WTC11 (cell line): Measurements from ENCODE around the gene COQ9. TPM values are rescaled to one million over a fixed set of nuclear protein-coding genes. Genes with fewer than 3 reads are reported as not detected.

Experiments
- ATAC-seq: fragments of 200-7000 bp; cut with Tn5 transposase; 2 replicates; pipeline ENCODE4 v1.10.0; 2021; ENCODE audit warnings: mild to moderate bottlenecking, moderate library complexity
- CTCF ChIA-PET: fragments of 300-600 bp; sonication (Branson Sonifier 250); formaldehyde crosslinking; loops from one replicate; lab custom pipeline; 2021; ENCODE audit warnings: antibody characterized with exemption; lab: Charles Lee
- POLR2A ChIA-PET: fragments of 350-600 bp; sonication (Branson Sonifier 250); formaldehyde crosslinking; loops from one replicate; lab custom pipeline; 2021; ENCODE audit warnings: antibody characterized with exemption; lab: Charles Lee
- DNase-seq: peaks from one replicate; pipeline ENCODE4 v3.0.0; 2021; ENCODE audit warnings: low spot score
- H3K27ac Mint-ChIP-seq: 2 replicates; pipeline ENCODE4 v1.8.0; 2021; ENCODE audit warnings: mixed read lengths
- H3K27me3 Mint-ChIP-seq: 2 replicates; pipeline ENCODE4 v1.8.0; 2021; ENCODE audit warnings: low read depth, mild to moderate bottlenecking, moderate library complexity, mixed read lengths
- H3K36me3 Mint-ChIP-seq: 2 replicates; pipeline ENCODE4 v1.8.0; 2021; ENCODE audit warnings: mixed read lengths
- H3K4me1 Mint-ChIP-seq: 2 replicates; pipeline ENCODE4 v1.8.0; 2022; ENCODE audit warnings: mixed read lengths
- H3K4me3 Mint-ChIP-seq: 2 replicates; pipeline ENCODE4 v1.8.0; 2021; ENCODE audit warnings: mild to moderate bottlenecking, moderate library complexity, mixed read lengths
- H3K9me3 Mint-ChIP-seq: 2 replicates; pipeline ENCODE4 v1.8.0; 2021; ENCODE audit warnings: mixed read lengths
- ATF1 ChIP-seq: sonication (generic); formaldehyde crosslinking; IDR thresholded peaks from 2 replicates; pipeline ENCODE4 v1.8.1; 2023; ENCODE audit warnings: mild to moderate bottlenecking, moderate library complexity, missing genetic modification reagents
- ETV6 ChIP-seq: sonication (generic); formaldehyde crosslinking; IDR thresholded peaks from 2 replicates; pipeline ENCODE4 v1.8.1; 2022; ENCODE audit warnings: mild to moderate bottlenecking, missing genetic modification reagents
- GABPB1 ChIP-seq: sonication (generic); formaldehyde crosslinking; IDR thresholded peaks from 2 replicates; pipeline ENCODE4 v1.8.1; 2023; ENCODE audit warnings: mild to moderate bottlenecking, missing genetic modification reagents
- IRF1 ChIP-seq: sonication (generic); formaldehyde crosslinking; IDR thresholded peaks from 2 replicates; pipeline ENCODE4 v1.8.0; 2023; ENCODE audit warnings: missing genetic modification reagents
- IRF2 ChIP-seq: sonication (generic); formaldehyde crosslinking; IDR thresholded peaks from 2 replicates; pipeline ENCODE4 v1.8.0; 2022; ENCODE audit warnings: low read depth, missing genetic modification reagents, borderline replicate concordance
- NFE2L1 ChIP-seq: sonication (generic); formaldehyde crosslinking; IDR thresholded peaks from 2 replicates; pipeline ENCODE4 v1.8.1; 2023; ENCODE audit warnings: missing genetic modification reagents
- NFYB ChIP-seq: sonication (generic); formaldehyde crosslinking; conservative IDR thresholded peaks from 2 replicates; pipeline ENCODE4 v1.8.0; 2022; ENCODE audit warnings: low read depth, missing genetic modification reagents
- NR1H2 ChIP-seq: sonication (generic); formaldehyde crosslinking; IDR thresholded peaks from 2 replicates; pipeline ENCODE4 v1.9.0; 2021; ENCODE audit warnings: mild to moderate bottlenecking, moderate library complexity, missing genetic modification reagents
- PRDM15 ChIP-seq: sonication (generic); formaldehyde crosslinking; IDR thresholded peaks from 2 replicates; pipeline ENCODE4 v1.8.0; 2022; ENCODE audit warnings: missing genetic modification reagents
- RORB ChIP-seq: fragments of 250-450 bp; sonication (Bioruptor Pico); IDR thresholded peaks from 2 replicates; pipeline ENCODE4 v1.9.0; 2021; ENCODE audit warnings: mild to moderate bottlenecking
- TCF7 ChIP-seq: sonication (generic); formaldehyde crosslinking; IDR thresholded peaks from 2 replicates; pipeline ENCODE4 v1.8.0; 2022; ENCODE audit warnings: mild to moderate bottlenecking, low read depth, missing genetic modification reagents, moderate library complexity
- ZNF138 ChIP-seq: sonication (generic); formaldehyde crosslinking; conservative IDR thresholded peaks from 2 replicates; pipeline ENCODE4 v1.8.1; 2022; ENCODE audit warnings: mild to moderate bottlenecking, moderate library complexity, missing genetic modification reagents
- ZNF263 ChIP-seq: sonication (generic); formaldehyde crosslinking; IDR thresholded peaks from 2 replicates; pipeline ENCODE4 v1.8.1; 2022; ENCODE audit warnings: low read depth, mild to moderate bottlenecking, moderate library complexity, missing genetic modification reagents
- ZNF416 ChIP-seq: fragments of 250-450 bp; sonication (Bioruptor Pico); IDR thresholded peaks from 2 replicates; pipeline ENCODE4 v1.9.0; 2021; ENCODE audit warnings: mild to moderate bottlenecking, inconsistent platforms
- total RNA-seq: library from RNA; stranded (reverse); gene quantifications from 3 replicates; pipeline ENCODE4 v1.2.3, GENCODE V29; 2021

The COQ9 gene
- total RNA-seq, 1 experiment from 2014 or later, result 39.2 TPM

- H3K27me3 Mint-ChIP-seq, result no peaks in the 10 kb centered on the region
- no peaks in the 10 kb centered on the region for H3K36me3 Mint-ChIP-seq
- TF ChIP-seq NFYB (CRISPR knock-in tag) (no peak), TCF7 (CRISPR knock-in tag) (0 out of 2 replicates have a peak, but pooled peaks have one; percentile 36)
- H3K27ac Mint-ChIP-seq, result no peak overlapping the region
- H3K4me1 Mint-ChIP-seq, result peaks cover 27% of the 10 kb centered on the region
- ChIA-PET CTCF (interaction anchor here (0.7 to 4.3 kb wide), 28 partner anchors 10 to 323 kb away, joined by 3 to 259 read pairs (median 8); partner anchors contain the start of genes CCL17, CIAPIN1, COQ9 and CPNE2), POLR2A (interaction anchor here (0.7 to 2.1 kb wide), 4 partner anchors 12 to 115 kb away, joined by 3 to 12 read pairs (median 4); partner anchors contain the start of gene CCL17)
- no peak overlapping the region for H3K4me3 Mint-ChIP-seq
- DNase-seq, result no peak
- H3K9me3 Mint-ChIP-seq, result no peaks in the 10 kb centered on the region
- ATAC-seq, result no peak
Observed at GRCh38 chr16:57416084-57416483, 31.2 kb upstream of the COQ9 start.

GRCh38 chr16:57419506-57419905, 27.8 kb upstream of the COQ9 start:
- Mint-ChIP-seq H3K4me3 (no peak overlapping the region), H3K4me1 (peaks cover 34% of the 10 kb centered on the region), H3K27me3 (no peaks in the 10 kb centered on the region), H3K27ac (no peak overlapping the region), H3K36me3 (no peaks in the 10 kb centered on the region)
- CTCF ChIA-PET, result interaction anchor here (0.6 to 4.3 kb wide), 22 partner anchors 10 to 436 kb away, joined by 3 to 259 read pairs (median 8); partner anchors contain the start of genes CCL17, CIAPIN1, COQ9 and CX3CL1
- DNase-seq, result no peak
- TF ChIP-seq PRDM15 (CRISPR knock-in tag) (no peak), ZNF263 (CRISPR knock-in tag) (no peak), ZNF416 (CRISPR knock-in tag) (no peak), RORB (CRISPR knock-in tag) (no peak), IRF2 (no peak), ATF1 (CRISPR knock-in tag) (no peak), IRF1 (CRISPR knock-in tag) (no peak), NFE2L1 (CRISPR knock-in tag) (no peak), ZNF138 (no peak), TCF7 (CRISPR knock-in tag) (no peak), GABPB1 (CRISPR knock-in tag) (no peak)
- TF ChIP-seq, all 79 proteins: peak for 0
- POLR2A ChIA-PET, result no interaction called here
- H3K9me3 Mint-ChIP-seq, result no peaks in the 10 kb centered on the region
- no peak for ATAC-seq

- ATAC-seq (peak; percentile 37), DNase-seq (peak; percentile 50)
- TF ChIP-seq PRDM15 (CRISPR knock-in tag) (peak; percentile 58; the same call in 1 of the 2 replicates), NR1H2 (no peak), ETV6 (CRISPR knock-in tag) (0 out of 2 replicates have a peak, but pooled peaks have one; percentile 43)
- H3K9me3 Mint-ChIP-seq, result no peaks in the 10 kb centered on the region
- peaks cover 3% of the 10 kb centered on the region for H3K36me3 Mint-ChIP-seq
- H3K4me3 Mint-ChIP-seq, result no peak overlapping the region; the same call in 1 of the 2 replicates
- H3K27me3 Mint-ChIP-seq, result no peaks in the 10 kb centered on the region
- H3K27ac Mint-ChIP-seq, result no peak overlapping the region; the same call in 1 of the 2 replicates
- CTCF ChIA-PET, result interaction anchor here (0.6 to 1.7 kb wide), 11 partner anchors 25 to 122 kb away, joined by 3 to 16 read pairs (median 4); partner anchors contain the start of genes CIAPIN1, COQ9 and POLR2C
- POLR2A ChIA-PET, result no interaction called here
- peaks cover 26% of the 10 kb centered on the region for H3K4me1 Mint-ChIP-seq
Observed at GRCh38 chr16:57422026-57422944, 25.0 kb upstream of the COQ9 start.
